COR-L47 (cell line): ENCODE data around the gene KCTD21.
A peak's percentile ranks its signal among the peaks of the same experiment; 100 is the strongest.

Experiments used
- DNase-seq: peaks from one replicate; lab custom pipeline; 2025; lab: John Stamatoyannopoulos, UW

KCTD21 gene

DNA sequence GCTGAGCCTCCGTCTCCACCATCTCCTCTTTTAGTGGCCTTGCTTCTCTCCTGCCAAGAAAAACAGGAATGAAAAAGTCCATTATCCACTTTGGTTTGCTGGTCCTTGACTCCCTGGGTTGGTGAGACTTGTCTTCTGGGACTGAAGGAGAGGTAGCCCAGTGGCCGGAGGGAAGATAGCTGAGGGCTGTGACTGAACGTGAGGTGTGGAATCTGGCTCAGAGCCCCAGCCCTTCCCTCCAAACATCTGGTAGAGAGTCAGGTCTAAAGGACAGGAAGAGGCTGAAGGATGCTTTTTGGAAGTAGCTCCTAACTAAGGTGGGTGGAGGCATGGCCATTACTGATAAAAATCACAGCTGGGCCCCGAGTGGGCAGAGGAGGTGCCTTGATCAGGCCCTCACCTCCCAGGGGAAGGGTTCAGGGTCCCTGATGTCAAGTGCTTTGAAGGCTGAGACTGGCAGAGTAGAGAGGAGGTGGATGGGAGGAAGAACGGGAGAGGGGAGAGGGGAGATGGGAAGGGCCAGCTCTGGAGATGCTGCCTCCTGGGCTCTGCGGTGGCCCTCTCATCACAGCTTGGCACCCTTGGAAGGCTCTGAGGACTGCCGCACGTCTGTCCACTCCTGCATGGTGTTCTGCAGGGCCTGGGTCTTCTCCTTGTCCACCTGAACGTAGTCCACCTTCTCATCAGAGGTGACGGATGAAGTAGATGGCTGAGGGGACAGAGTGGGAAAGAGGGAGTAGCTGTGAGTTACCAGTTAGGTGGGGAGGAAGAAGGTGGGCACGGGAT, 30.5 kb upstream of the KCTD21 start:
- DNase-seq, result no peak

GRCh38 chr11:78217650-78218541, 29.5 kb upstream of the KCTD21 start:
- DNase-seq, result no peak

GRCh38 chr11:78216571-78217287, 28.3 kb upstream of the KCTD21 start:
- no peak for DNase-seq

GRCh38 chr11:78216021-78216420, 27.6 kb upstream of the KCTD21 start:
- DNase-seq, result no peak

GRCh38 chr11:78214331-78215194, 26.1 kb upstream of the KCTD21 start:
- DNase-seq, result no peak

DNA sequence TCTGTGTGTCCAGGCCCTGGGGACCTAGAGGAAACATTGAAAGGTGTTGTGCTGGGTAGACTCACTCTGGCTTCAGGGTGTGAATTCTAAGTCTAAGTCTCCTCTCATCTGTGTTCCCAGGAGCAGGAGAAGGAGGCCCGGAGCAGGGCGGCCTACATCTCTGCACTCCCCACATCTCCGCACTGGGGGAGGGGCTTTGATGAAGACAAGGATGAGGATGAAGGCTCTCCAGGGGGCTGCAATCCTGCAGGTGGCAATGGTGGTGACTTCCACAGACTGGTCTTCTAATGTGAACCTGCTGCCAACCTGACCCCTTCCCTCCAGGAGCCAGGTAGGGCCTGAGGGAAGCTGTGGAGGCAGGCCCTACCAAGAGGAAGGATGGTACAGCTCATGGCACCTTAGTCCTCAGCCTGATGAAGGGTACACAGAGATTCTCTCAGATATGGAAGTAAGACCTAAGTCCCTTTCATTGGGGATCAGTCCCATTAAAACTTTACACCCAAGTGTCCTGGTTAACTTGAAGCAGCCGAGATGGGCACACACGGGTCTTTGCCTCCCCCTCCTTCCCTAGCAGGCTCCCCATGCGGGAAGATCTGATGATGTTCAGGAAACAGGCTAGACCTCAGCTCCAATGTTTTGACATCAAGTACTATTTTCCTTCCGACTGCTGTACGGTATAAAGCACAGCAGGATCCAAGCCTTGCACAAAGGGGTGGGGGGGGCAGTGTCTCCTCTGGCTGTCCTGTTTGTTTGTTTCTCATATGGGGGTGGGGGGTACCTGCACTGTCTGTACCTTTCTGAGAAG, 25.3 kb upstream of the KCTD21 start:
- DNase-seq, result peak; percentile 58

DNA sequence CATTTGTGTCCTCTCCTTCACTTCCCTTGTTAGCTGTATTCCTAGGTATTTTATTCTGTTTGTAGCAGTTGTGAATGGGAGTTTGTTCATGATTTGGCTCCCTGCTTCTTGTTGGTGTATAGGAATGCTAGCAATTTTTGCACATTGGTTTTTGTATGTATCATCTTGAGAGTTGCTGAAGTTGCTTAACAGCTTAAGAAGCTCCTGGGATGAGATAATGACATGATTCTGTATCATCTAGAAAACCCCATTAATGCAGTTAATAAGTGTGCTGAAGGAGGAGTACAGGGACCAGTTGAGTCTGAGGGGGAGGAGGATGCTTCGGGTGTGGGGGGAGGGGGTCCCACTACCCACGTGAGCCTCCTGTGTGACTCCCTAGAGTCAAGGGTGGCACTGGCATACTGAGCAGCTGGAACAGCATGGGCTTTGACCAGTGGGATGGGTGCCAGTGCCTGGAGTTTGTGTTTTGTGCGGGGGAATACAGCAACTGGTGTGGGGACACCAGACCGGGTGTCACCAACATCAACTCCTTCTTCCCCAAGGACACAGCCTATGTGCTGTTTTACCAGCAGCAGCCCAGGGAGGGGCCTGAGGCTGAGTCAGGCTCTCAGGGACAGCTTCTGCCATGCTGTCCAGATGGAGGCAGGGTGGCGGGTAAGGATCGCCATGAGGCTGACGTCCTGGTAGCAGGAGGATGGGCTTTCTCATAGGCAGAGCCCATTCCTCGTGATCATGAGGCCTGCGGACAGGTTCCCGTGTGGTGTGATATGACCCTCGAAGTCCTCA, 24.4 kb upstream of the KCTD21 start:
- no peak for DNase-seq

- DNase-seq, result no peak
Observed at GRCh38 chr11:78211565-78211964, 23.1 kb upstream of the KCTD21 start.

DNA sequence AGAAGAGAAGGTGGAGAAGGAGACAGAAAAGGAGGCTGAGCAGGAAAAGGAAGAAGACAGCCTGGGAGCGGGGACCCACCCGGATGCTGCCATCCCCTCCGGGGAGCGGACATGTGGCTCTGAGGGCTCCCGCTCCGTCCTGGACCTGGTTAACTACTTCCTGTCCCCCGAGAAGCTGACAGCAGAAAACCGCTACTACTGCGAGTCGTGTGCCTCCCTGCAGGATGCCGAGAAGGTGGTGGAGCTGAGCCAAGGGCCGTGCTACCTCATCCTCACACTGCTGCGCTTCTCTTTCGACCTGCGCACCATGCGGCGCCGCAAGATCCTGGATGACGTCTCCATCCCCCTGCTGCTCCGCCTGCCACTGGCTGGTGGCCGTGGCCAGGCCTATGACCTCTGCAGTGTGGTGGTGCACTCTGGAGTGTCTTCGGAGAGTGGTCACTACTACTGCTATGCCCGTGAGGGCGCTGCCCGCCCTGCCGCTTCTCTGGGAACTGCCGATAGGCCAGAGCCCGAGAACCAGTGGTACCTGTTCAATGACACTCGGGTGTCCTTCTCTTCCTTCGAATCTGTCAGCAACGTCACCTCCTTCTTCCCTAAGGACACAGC, 21.7 kb upstream of the KCTD21 start:
- DNase-seq, result no peak

DNA sequence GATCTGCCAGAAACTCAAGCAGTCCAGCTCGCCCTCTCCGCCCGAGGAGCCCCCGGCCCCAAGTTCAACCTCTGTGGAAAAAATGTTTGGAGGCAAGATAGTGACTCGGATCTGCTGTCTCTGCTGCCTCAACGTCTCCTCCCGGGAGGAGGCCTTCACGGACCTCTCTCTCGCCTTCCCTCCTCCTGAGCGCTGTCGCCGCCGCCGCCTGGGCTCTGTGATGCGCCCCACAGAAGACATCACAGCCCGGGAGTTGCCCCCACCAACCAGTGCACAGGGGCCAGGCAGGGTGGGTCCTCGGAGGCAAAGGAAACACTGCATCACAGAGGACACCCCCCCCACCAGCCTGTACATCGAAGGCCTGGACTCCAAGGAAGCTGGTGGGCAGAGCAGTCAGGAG, 21.1 kb upstream of the KCTD21 start:
- no peak for DNase-seq

DNA sequence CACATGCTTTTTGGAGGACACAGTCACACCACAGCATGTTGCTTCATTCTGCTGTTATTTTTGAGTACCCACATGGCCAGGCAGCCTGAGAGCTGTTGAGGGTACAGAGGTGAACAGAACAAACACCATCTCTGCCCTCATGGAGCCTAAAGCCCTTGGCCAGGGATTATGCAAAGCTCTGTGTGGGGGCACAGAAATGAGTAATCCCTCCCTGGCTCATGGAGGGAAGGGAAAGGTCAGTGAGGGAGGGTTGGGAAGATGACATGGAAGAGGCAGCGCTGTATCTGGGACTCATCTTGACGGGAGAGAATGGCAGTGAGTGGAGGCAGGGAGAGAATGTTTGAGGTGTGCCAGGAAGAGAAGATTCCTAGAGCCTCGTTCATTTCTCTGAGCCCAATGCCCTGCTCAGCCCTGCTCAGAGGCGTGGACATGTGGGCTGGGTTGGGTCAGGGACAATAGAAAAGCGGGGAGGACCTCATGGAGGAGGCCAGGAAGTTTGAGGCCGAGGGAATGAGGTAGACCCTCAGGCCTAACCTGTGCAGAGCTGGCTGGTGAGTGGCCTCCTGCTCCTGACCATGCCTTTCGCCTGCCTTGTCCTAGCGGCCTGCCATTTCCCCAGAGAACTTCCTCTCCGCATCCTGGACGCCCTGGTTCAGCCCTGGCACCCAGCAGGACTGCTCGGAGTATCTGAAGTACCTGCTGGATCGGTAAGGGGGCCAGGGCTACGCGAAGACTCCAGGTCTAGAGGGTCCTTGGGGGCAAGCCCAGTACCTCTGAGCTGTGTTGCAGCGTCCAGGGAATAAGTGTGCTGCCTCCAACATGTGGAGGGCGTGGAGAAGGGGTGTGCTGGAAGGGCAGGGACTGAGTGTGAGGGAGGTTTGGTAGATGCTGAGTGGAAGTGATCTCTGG, 20.1 kb upstream of the KCTD21 start:
- DNase-seq, result no peak

GRCh38 chr11:78207532-78208256, 19.3 kb upstream of the KCTD21 start:
- no peak for DNase-seq

DNA sequence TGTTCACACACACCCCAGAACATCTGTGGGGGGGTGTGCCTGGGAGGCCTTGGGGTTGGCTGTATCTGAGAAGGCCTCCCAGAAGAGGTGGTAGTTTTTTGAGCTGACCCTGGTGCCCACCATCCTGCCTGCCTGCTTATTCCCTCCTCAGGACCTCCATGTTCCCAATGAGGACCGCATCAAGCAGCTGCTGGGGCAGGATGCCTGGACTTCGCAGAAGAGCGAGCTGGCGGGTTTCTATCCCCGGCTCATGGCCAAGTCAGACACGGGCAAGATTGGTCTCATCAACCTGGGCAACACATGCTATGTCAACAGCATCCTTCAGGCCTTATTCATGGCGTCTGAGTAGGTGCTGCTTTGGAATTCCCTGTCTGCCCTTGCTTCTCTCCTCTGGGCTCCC, 17.3 kb upstream of the KCTD21 start:
- no peak for DNase-seq

DNA sequence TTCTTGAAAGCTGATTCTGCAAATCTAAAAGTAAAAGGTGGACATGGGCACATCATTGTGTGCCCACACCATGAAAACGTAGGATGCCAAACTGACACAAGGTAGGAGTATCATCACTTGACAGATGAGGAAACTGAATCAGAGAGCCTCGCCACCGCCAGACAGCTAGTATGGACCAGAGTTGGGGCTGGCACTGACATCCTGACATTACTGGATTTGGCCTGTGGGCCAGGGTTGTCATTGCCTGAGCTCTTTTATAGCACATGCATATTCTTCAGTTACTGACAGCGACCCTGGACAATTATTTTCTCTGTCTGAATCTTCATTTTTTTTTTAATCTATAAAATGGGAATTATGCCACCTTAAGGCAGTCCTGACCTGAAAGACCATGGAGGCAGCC, 16.8 kb upstream of the KCTD21 start:
- no peak for DNase-seq

DNA sequence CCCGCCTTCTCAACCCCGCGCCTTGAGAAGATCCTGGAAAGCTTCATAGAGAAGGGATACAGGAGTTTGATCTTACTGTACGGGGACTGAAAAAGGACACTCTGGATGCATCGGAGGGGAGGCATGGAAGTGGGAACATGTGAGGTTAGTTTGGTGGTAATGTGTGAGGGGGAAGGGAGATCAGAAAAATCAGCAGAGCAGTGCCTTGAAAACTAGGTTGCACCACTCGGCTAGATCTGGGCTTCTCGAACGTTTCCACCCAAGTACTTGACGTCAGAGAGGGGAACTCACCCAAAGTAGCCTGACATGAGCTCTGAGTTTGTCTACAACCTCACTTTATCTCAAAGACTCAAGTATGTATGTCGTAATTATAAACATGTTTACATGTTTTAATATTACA, 14.8 kb upstream of the KCTD21 start:
- DNase-seq, result no peak

DNA sequence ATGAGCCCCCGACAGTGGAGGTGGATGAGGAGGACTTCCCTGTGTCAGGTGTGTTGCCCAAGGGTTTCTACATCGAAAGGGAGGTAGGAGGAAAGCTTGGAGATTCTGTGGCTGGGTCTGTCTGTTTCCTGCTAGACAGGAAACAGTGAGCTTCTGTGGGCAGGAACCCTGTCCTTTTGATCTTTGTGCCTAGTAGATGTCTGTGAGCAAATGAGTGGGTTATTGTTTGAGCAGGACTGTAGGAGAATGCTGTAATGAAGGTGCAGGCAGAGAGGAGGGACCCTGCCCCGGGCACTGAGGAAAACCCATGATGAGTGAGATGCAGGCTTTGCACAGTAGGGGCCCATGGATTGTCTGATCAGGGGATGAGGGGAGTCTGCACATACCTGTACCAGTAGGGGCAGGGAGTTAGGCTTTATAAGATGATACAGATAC, 14.3 kb upstream of the KCTD21 start:
- no peak for DNase-seq

GRCh38 chr11:78201096-78201818, 12.8 kb upstream of the KCTD21 start:
- no peak for DNase-seq
